ENCODE results near the gene TTC27. TPM values are rescaled to one million over a fixed set of nuclear protein-coding genes. Genes with fewer than 3 reads are reported as not detected.

TTC27 gene
- total and polyA plus RNA-seq, 2 experiments from 2014 or later = 8.7 to 10.2 TPM

GRCh38 chr2:32739664-32740063 lies 111.8 kb downstream of the TTC27 start:
- Histone ChIP-seq H3K4me3 (no peak overlapping the region), H3K4me1 (ENCODE audit: low read depth) (no peaks in the 10 kb centered on the region), H3K9me3 (ENCODE audit: low read depth) (no peaks in the 10 kb centered on the region), H3K27me3 (no peaks in the 10 kb centered on the region), H3K36me3 (no peaks in the 10 kb centered on the region), H3K27ac (no peak overlapping the region)
- TF ChIP-seq, protein P1, sequence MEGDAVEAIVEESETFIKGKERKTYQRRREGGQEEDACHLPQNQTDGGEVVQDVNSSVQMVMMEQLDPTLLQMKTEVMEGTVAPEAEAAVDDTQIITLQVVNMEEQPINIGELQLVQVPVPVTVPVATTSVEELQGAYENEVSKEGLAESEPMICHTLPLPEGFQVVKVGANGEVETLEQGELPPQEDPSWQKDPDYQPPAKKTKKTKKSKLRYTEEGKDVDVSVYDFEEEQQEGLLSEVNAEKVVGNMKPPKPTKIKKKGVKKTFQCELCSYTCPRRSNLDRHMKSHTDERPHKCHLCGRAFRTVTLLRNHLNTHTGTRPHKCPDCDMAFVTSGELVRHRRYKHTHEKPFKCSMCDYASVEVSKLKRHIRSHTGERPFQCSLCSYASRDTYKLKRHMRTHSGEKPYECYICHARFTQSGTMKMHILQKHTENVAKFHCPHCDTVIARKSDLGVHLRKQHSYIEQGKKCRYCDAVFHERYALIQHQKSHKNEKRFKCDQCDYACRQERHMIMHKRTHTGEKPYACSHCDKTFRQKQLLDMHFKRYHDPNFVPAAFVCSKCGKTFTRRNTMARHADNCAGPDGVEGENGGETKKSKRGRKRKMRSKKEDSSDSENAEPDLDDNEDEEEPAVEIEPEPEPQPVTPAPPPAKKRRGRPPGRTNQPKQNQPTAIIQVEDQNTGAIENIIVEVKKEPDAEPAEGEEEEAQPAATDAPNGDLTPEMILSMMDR (IDR thresholded peaks at IDR 0.05; ENCODE audit: low read depth, low read length) = no peak
- peak in 1 of 2 donors; percentile 42 for DNase-seq (ENCODE audit: low read depth in 1 of 2, low spot score in 1 of 2)

DNA sequence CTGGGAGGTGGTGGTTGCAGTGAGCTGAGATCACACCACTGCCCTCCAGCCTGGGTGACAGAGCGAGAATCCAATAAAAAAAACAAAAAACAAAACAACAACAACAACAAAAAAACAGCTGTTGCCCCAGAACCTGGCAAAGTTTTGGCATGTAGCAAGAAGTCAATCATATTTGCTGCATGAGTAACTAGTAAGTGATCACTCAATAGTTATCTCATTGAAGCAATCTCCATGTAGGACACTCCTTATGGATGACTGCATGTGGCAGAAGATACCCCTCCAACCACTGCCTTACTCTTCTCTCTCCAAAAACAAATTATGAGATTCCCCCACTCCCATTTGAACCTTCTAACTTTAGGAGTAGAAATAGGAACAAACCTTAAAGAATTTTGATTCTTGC lies 113.7 kb downstream of the TTC27 start:
- TF ChIP-seq, protein P1 (IDR thresholded peaks at IDR 0.05; ENCODE audit: low read depth, low read length) = no peak
- Histone ChIP-seq H3K27ac (no peak overlapping the region), H3K36me3 (no peaks in the 10 kb centered on the region), H3K4me3 (no peak overlapping the region), H3K9me3 (ENCODE audit: low read depth) (no peaks in the 10 kb centered on the region), H3K27me3 (no peaks in the 10 kb centered on the region), H3K4me1 (ENCODE audit: low read depth) (no peaks in the 10 kb centered on the region)
- DNase-seq (ENCODE audit: low read depth in 1 of 2, low spot score in 1 of 2) = no peak

- Histone ChIP-seq H3K4me3 (no peak overlapping the region), H3K27me3 (no peaks in the 10 kb centered on the region), H3K9me3 (ENCODE audit: low read depth) (no peaks in the 10 kb centered on the region), H3K27ac (no peak overlapping the region), H3K4me1 (ENCODE audit: low read depth) (no peaks in the 10 kb centered on the region), H3K36me3 (no peaks in the 10 kb centered on the region)
- peak in 1 of 2 donors; percentile 1 for DNase-seq (ENCODE audit: low read depth in 1 of 2, low spot score in 1 of 2)
- TF ChIP-seq, protein P1 (IDR thresholded peaks at IDR 0.05; ENCODE audit: low read depth, low read length) = no peak
Measured at GRCh38 chr2:32742376-32742775, 114.5 kb downstream of the TTC27 start.

GRCh38 chr2:32743480-32744236 lies 115.8 kb downstream of the TTC27 start:
- H3K9me3 ChIP-seq (ENCODE audit: low read depth) = no peaks in the 10 kb centered on the region
- no peaks in the 10 kb centered on the region for H3K4me1 ChIP-seq (ENCODE audit: low read depth)
- H3K27me3 ChIP-seq = no peaks in the 10 kb centered on the region
- H3K27ac ChIP-seq = no peak overlapping the region
- no peak overlapping the region for H3K4me3 ChIP-seq
- H3K36me3 ChIP-seq = no peaks in the 10 kb centered on the region
- TF ChIP-seq, protein P1 (IDR thresholded peaks at IDR 0.05; ENCODE audit: low read depth, low read length) = no peak
- no peak for DNase-seq (ENCODE audit: low read depth in 1 of 2, low spot score in 1 of 2)

DNA sequence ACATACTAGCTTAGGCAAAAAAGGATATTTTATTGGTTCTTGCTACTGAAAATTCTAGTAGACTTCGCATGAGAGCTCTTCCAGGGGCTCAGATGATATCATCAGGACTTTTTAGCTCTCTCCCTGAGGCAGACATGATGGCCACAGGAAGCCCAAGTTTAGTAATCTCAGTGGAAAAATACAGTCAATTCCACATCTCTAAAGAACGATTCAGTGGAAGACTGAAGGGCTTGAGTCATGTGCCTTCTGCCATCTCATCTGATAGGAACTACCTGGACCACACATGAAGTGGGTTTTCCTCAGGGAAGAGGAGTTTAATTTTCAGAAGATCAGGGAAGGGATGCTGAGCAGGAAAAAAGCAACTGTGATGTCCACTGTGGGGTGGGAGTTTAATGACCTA lies 117.3 kb downstream of the TTC27 start:
- H3K9me3 ChIP-seq (ENCODE audit: low read depth) = no peaks in the 10 kb centered on the region
- TF ChIP-seq, protein P1 (IDR thresholded peaks at IDR 0.05; ENCODE audit: low read depth, low read length) = no peak
- DNase-seq (ENCODE audit: low read depth in 1 of 2, low spot score in 1 of 2) = no peak
- no peaks in the 10 kb centered on the region for H3K36me3 ChIP-seq
- H3K4me3 ChIP-seq = no peak overlapping the region
- H3K27me3 ChIP-seq = no peaks in the 10 kb centered on the region
- H3K4me1 ChIP-seq (ENCODE audit: low read depth) = no peaks in the 10 kb centered on the region
- no peak overlapping the region for H3K27ac ChIP-seq
